LNCaP clone FGC (cell line): Measurements from ENCODE around the gene ROBO1.

Source experiments
- DNase-seq: peaks from one replicate; pipeline ENCODE4 v3.0.0-alpha.2; 2011; ENCODE audit warnings: low read depth
- H3K4me3 ChIP-seq: 2 replicates; pipeline ENCODE4 v1.5.1; 2011; ENCODE audit warnings: mild to moderate bottlenecking, low read depth, low read length, control low read depth
- CTCF ChIP-seq: IDR thresholded peaks from 2 replicates; pipeline ENCODE4 v1.5.1; 2012; ENCODE audit warnings: mild to moderate bottlenecking; ENCODE audit not compliant: control insufficient read depth, insufficient read depth; ENCODE audit errors: extremely low read depth

Gene ROBO1

GRCh38 chr3:79160421-79160820, 607.4 kb downstream of the ROBO1 start:
- H3K4me3 ChIP-seq, result no peak overlapping the region
- no peak for TF ChIP-seq CTCF
- no peak for DNase-seq

- DNase-seq, result no peak
- no peak for TF ChIP-seq CTCF
- H3K4me3 ChIP-seq, result no peak overlapping the region
Observed at GRCh38 chr3:79159736-79160135, 608.1 kb downstream of the ROBO1 start.

- no peak for TF ChIP-seq CTCF
Observed at GRCh38 chr3:79157191-79157590, 610.6 kb downstream of the ROBO1 start.

GRCh38 chr3:79154865-79155264, 612.9 kb downstream of the ROBO1 start:
- no peak for DNase-seq
- no peak overlapping the region for H3K4me3 ChIP-seq
- TF ChIP-seq CTCF, result no peak

More at GRCh38 chr3:79157191-79157590, 610.6 kb downstream of the ROBO1 start:
- no peak for DNase-seq
- H3K4me3 ChIP-seq, result no peak overlapping the region

- no peak for TF ChIP-seq CTCF
- no peak overlapping the region for H3K4me3 ChIP-seq
- DNase-seq, result no peak
Observed at GRCh38 chr3:79148786-79149185, 619.0 kb downstream of the ROBO1 start.

- H3K4me3 ChIP-seq, result no peak overlapping the region
- DNase-seq, result no peak
- no peak for TF ChIP-seq CTCF
Observed at GRCh38 chr3:79146024-79146423, 621.8 kb downstream of the ROBO1 start.

- no peak for DNase-seq
- no peak overlapping the region for H3K4me3 ChIP-seq
- TF ChIP-seq CTCF, result no peak
Observed at GRCh38 chr3:79140708-79141107, 627.1 kb downstream of the ROBO1 start.
